Embryonic facial prominence (tissue), 1 donor: ENCODE results near the gene EPHB1.

ENCODE experiments used
- DNase-seq: peaks from one replicate; pipeline ENCODE4 v3.0.0-alpha.2; 2016; ENCODE audit errors: extremely low spot score

Gene EPHB1

GRCh38 chr3:135249186-135249585 lies 454.1 kb downstream of the EPHB1 start:
- DNase-seq = no peak

- no peak for DNase-seq
Measured at GRCh38 chr3:135258916-135259315, 463.9 kb downstream of the EPHB1 start.

- DNase-seq = no peak
Measured at GRCh38 chr3:135260025-135260424, 465.0 kb downstream of the EPHB1 start.

GRCh38 chr3:135261214-135261775 lies 466.2 kb downstream of the EPHB1 start:
- DNase-seq = no peak

- no peak for DNase-seq
Measured at GRCh38 chr3:135261916-135262315, 466.9 kb downstream of the EPHB1 start.

GRCh38 chr3:135262441-135262840 lies 467.4 kb downstream of the EPHB1 start:
- no peak for DNase-seq

GRCh38 chr3:135263331-135263730 lies 468.3 kb downstream of the EPHB1 start:
- DNase-seq = no peak

- DNase-seq = no peak
Measured at GRCh38 chr3:135267487-135267886, 472.4 kb downstream of the EPHB1 start.

GRCh38 chr3:135268941-135269532 lies 474.0 kb downstream of the EPHB1 start:
- DNase-seq = no peak

- no peak for DNase-seq
Measured at GRCh38 chr3:135271177-135272025, 476.3 kb downstream of the EPHB1 start.

GRCh38 chr3:135272026-135272669 lies 477.1 kb downstream of the EPHB1 start:
- no peak for DNase-seq

- DNase-seq = no peak
Measured at GRCh38 chr3:135292162-135292561, 497.1 kb downstream of the EPHB1 start.

- no peak for DNase-seq
Measured at GRCh38 chr3:135301670-135302069, 506.6 kb downstream of the EPHB1 start.

GRCh38 chr3:135304378-135304777 lies 509.3 kb downstream of the EPHB1 start:
- DNase-seq = no peak
